Epithelial cell of esophagus (primary cell): ENCODE measurements around the gene KDM4B.
"Not testable (repeated sequence)": the region's sequence is repeated elsewhere in the genome, so short reads cannot be mapped to it uniquely, and the experiment has no call there.

Experiments used
- DNase-seq: peaks from one replicate; pipeline ENCODE4 v3.0.0; 2010; ENCODE audit warnings: low read depth
- H3K4me3 ChIP-seq: 2 replicates; pipeline ENCODE4 v1.5.1; 2011; ENCODE audit warnings: mild to moderate bottlenecking, low read length, control low read depth
- CTCF ChIP-seq: IDR thresholded peaks from 2 replicates; pipeline ENCODE4 v1.5.1; 2011; ENCODE audit warnings: low read depth, mild to moderate bottlenecking, low read length, control low read depth, inconsistent platforms; ENCODE audit not compliant: insufficient read depth; ENCODE audit errors: missing control alignments

Gene KDM4B

DNA sequence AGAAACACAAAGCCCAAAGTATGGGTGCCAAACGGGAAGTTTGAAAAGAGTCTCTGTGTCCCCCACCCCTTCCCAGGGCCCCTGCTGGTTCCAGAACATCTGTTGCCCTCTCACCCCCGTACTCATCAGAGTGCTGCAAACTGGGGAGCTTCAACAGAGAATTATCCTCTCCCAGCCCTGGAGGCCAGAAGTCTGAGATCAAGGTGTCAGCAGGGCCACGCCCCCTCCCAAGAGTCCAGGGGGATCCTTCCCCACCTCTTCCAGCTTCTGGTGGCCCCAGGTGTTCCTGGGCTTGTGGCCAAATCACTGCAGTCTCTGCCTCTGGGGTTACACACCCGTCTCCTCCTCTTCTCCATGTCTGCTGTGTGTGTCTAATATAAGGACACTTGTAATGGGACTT, 188.3 kb downstream of the KDM4B start:
- no peak for TF ChIP-seq CTCF
- no peak overlapping the region for H3K4me3 ChIP-seq
- DNase-seq, result no peak

DNA sequence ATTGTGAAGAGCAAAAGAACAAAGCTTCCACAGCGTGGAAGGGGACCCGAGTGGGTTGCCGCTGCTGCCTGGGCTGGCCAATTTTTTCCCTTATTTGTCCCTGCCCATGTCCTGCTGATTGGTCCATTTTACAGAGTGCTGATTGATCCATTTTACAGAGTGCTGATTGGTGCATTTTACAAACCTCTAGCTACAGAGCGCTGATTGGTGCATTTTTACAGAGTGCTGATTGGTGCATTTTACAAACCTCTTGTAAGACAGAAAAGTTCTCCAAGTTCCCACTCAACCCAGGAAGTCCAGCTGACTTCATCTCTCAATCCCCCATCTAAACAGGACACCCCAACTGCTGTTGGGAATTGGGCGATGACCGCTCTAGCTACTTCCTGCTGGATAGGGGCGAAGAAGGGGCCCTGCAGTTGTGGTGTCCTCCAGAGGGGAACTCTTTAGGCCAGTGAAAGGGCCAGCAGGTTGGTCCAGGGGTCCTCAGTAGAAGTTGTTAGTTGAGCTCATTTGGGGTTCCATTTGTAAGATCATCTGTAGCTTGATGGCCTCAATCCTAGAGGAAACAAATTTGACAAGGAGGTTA, 189.7 kb downstream of the KDM4B start:
- not testable (repeated sequence) for H3K4me3 ChIP-seq, DNase-seq

DNA sequence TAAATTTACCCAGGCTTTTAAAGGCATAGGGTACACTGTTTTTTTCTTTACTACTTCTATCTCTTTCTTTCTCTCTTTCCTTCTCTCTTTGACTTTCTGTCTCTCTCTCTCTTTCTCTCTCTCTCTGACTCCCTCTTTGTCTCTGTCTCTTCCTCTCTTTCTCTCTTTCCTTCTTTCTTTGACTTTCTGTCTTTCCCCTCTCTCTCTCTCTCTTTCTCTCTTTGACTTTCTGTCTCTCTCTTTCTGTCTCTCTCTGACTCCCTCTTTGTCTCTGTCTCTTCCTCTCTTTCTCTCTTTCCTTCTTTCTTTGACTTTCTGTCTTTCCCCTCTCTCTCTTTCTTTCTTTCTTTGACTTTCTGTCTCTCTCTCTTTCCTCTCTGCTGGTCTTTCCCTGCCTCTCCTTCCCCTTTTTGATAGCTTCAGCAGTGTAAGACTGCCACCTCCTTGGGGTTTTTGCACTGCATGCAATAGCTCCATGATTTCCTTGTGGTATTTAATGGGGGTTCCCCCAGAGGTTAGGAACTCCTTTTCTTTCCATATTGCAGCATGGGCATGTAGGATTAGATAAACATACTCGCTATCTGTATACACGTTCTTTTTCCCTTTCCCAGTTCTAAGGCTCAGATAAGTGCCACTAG, 191.4 kb downstream of the KDM4B start:
- not testable (repeated sequence) for DNase-seq, H3K4me3 ChIP-seq

DNA sequence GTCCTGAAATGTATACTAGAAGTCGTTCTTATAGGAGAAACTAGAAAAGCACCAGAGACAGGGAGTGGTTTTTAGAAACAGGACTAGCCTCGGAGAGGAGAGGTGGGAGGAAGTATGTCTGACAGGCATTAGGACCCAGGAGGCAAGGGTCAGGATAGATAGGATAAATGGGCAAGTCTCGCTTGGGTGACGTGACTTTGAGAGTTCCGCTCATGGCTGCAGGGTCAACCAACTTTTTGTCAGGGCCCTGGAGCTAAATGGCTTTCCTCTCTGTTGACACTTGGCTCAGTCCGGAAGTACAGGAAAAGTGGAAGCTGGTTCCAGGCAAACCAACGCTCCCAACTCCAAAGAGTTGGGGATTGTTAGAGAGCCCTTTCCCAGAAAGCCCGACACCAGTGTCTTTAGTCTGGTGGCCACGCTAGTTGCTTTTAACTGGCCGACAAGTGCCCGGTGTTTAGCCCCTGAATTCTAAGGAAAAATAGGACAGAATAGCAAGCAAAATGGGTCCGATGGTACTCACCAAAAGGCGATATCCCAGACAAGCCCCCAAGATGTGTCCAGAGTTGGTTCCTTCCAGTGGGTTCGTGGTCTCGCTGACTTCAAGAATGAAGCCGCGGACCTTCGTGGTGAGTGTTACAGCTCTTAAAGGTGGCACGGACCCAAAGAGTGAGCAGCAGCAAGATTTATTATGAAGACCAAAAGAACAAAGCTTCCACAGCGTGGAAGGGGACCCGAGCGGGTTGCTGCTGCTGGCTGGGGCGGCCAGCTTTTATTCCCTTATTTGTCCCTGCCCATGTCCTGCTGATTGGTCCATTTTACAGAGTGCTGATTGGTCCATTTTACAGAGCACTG, 196.2 kb downstream of the KDM4B start:
- DNase-seq, H3K4me3 ChIP-seq: not testable (repeated sequence)

DNA sequence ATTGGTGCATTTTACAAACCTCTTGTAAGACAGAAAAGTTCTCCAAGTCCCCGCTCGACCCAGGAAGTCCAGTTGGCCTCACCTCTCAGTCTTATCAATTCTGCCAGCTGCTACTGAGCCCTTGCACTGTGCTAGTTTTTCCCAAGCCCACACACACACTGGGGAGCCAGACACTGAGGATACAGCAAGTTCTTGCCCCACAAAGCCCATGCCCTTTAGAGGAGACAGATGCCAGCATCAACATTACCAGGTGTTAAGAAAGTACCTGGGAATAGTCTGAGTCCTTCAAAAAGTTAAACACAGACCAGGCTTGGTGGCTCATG, 196.7 kb downstream of the KDM4B start:
- TF ChIP-seq CTCF, result no peak
- no peak for DNase-seq
- H3K4me3 ChIP-seq, result no peak overlapping the region

GRCh38 chr19:5166262-5166661, 197.3 kb downstream of the KDM4B start:
- peak; percentile 42 for DNase-seq
- no peak for TF ChIP-seq CTCF
- H3K4me3 ChIP-seq, result no peak overlapping the region

DNA sequence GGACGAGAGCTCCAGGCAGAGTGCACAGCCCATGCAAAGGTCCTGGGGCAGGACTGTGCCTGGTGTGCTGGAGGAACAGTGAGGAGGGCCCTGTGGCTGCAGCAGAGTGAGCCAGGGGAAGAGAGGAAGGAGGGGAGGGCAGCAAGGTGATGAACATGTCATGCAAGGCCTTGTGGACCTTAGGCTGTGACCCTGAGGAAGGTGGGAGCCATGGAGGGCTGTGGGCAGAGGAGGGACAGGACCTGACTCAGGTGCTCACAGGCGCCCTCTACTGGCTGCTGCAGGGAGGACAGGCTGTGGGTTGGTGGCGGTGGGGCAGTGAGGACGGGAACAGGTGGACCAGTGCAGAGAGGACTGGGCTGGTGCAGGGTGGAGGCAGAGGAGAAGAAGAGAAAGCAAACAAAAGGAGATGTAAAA, 201.4 kb downstream of the KDM4B start:
- no peak for DNase-seq
- TF ChIP-seq CTCF, result peak; percentile 58
- no peak overlapping the region for H3K4me3 ChIP-seq

GRCh38 chr19:5171711-5172110, 202.8 kb downstream of the KDM4B start:
- no peak for TF ChIP-seq CTCF
- DNase-seq, result no peak
- H3K4me3 ChIP-seq, result no peak overlapping the region
